HL-60 (cell line): Measurements from ENCODE around the gene RPL10A.

ENCODE experiments used
- DNase-seq, 2 experiments: peaks; one replicate each; pipeline ENCODE4 v3.0.0-alpha.2; 2010 to 2020; ENCODE audit warnings: low read depth in 1 of 2, low spot score in 1 of 2
- H3K27ac ChIP-seq: fragments of 250-450 bp; sonication (Bioruptor Pico); replicated peaks from 2 replicates; pipeline ENCODE4 v1.5.1; 2020; ENCODE audit warnings: mild to moderate bottlenecking, moderate library complexity
- H3K27me3 ChIP-seq: fragments of 250-450 bp; sonication (Bioruptor Pico); 2 replicates; pipeline ENCODE4 v1.5.1; 2021; ENCODE audit warnings: mild to moderate bottlenecking, moderate library complexity; ENCODE audit not compliant: insufficient read depth, poor library complexity, severe bottlenecking
- H3K4me3 ChIP-seq: replicated peaks from 2 replicates; pipeline ENCODE4 v1.5.1; 2011; ENCODE audit warnings: mild to moderate bottlenecking, control low read depth, low read length; ENCODE audit not compliant: insufficient read depth
- CTCF ChIP-seq: IDR thresholded peaks from one replicate; pipeline ENCODE4 v1.5.1; 2011; ENCODE audit warnings: low read length, control low read depth, inconsistent platforms; ENCODE audit not compliant: insufficient read depth
- GABPA ChIP-seq: IDR thresholded peaks from 2 replicates; pipeline ENCODE4 v1.6.1; 2012; ENCODE audit warnings: low read depth
- POLR2AphosphoS5 ChIP-seq: IDR thresholded peaks from 2 replicates; pipeline ENCODE4 v1.6.1; 2012; ENCODE audit warnings: low read depth
- REST ChIP-seq: IDR thresholded peaks from 2 replicates; pipeline ENCODE4 v1.6.1; 2012; ENCODE audit warnings: low read depth; ENCODE audit not compliant: insufficient replicate concordance
- SPI1 ChIP-seq: IDR thresholded peaks from 2 replicates; pipeline ENCODE4 v1.6.1; 2012; ENCODE audit warnings: low read depth, mild to moderate bottlenecking, borderline replicate concordance

Gene RPL10A

GRCh38 chr6:35497571-35498421 is 29.6 kb downstream of the RPL10A start:
- Histone ChIP-seq H3K27ac (peak overlapping the region; percentile 53; the same call in 1 of the 2 replicates), H3K27me3 (peaks cover 4% of the 10 kb centered on the region), H3K4me3 (peak overlapping the region; percentile 42)
- no peak for TF ChIP-seq REST
- peak; percentile 34; the same call in 1 of the 2 replicates for TF ChIP-seq SPI1
- DNase-seq: peak in 1 of 2 experiments; percentile 53

DNA sequence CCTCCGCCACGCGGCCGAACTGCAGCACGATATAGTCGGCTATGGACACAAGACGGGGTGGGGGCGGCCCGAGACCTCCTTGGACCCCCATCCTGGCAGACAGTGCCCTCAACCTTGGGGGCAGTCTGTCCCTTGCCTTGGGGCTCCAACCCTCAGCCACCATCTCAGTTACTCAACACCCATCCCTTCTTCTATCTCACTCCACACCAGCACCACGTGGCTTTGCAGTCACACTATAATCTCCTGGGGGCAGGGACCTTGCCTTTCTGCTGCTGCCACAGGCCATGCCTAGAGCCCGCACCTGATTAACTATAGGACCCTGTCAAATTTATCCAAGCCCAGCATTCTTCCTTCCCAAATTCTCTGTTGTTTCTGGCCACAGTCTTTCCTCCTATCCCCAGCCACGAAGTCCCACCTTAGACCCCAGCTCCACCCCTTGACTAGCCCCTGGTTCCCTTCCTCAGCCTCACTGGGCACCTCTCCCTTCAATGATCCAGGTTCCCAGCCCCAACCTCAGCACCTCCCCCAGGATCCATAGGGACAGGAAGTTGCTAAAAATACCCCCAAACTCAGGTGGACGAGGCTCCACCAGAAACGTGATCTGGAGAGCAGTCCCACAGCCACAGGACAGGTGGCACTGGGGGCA is 30.3 kb downstream of the RPL10A start:
- DNase-seq: no peak
- TF ChIP-seq GABPA: no peak
- no peak for TF ChIP-seq CTCF
- no peak for TF ChIP-seq POLR2AphosphoS5
- TF ChIP-seq SPI1: no peak
- no peak for TF ChIP-seq REST
- Histone ChIP-seq H3K27ac (no peak overlapping the region), H3K4me3 (no peak overlapping the region), H3K27me3 (peaks cover 4% of the 10 kb centered on the region)

GRCh38 chr6:35499372-35499771 is 31.2 kb downstream of the RPL10A start:
- H3K27ac ChIP-seq: no peak overlapping the region
- no peak for TF ChIP-seq REST
- TF ChIP-seq GABPA: no peak
- no peak for TF ChIP-seq POLR2AphosphoS5
- no peak for TF ChIP-seq CTCF
- no peak for TF ChIP-seq SPI1
- DNase-seq: no peak
- H3K4me3 ChIP-seq: no peak overlapping the region
- H3K27me3 ChIP-seq: peaks cover 4% of the 10 kb centered on the region
